Measurements from ENCODE around the gene RREB1. TPM values are rescaled to one million over a fixed set of nuclear protein-coding genes. Genes with fewer than 3 reads are reported as not detected.

Gene RREB1
- total RNA-seq, 1 donor from 2014 or later, result 57.6 TPM

GRCh38 chr6:7267466-7268091 is 159.8 kb downstream of the RREB1 start:
- H3K9me3 Mint-ChIP-seq (ENCODE audit: unreplicated experiment), result no peaks in the 10 kb centered on the region
- no peak overlapping the region for H3K27ac Mint-ChIP-seq (ENCODE audit: unreplicated experiment)
- H3K36me3 Mint-ChIP-seq (ENCODE audit: low read depth, unreplicated experiment), result peaks cover 4% of the 10 kb centered on the region

DNA sequence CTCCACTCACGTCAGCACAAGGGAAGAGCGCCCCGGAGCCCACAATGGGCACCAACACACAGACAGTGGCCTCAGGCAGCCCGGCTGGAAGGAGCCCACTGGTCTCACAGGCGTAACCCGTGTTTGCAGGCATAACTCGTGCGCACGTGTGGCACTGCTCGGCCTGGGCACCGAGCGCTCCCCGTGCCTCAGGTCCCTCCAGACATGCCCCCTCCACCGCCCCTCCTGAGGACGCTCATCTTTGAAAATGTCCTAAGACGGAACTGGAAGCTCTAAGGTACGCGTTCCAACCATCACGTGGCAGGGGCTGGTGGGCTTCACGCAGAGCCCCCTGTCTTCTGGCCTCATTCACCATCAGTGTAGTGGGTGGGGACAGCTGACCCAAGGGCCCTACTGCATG is 160.6 kb downstream of the RREB1 start:
- DNase-seq (ENCODE audit: low spot score), result no peak
- H3K4me3 Mint-ChIP-seq (ENCODE audit: unreplicated experiment), result no peak overlapping the region
- peaks cover 4% of the 10 kb centered on the region for H3K36me3 Mint-ChIP-seq (ENCODE audit: low read depth, unreplicated experiment)
- peaks cover 5% of the 10 kb centered on the region for H3K27me3 Mint-ChIP-seq (ENCODE audit: unreplicated experiment)
- TF ChIP-seq, protein P1, sequence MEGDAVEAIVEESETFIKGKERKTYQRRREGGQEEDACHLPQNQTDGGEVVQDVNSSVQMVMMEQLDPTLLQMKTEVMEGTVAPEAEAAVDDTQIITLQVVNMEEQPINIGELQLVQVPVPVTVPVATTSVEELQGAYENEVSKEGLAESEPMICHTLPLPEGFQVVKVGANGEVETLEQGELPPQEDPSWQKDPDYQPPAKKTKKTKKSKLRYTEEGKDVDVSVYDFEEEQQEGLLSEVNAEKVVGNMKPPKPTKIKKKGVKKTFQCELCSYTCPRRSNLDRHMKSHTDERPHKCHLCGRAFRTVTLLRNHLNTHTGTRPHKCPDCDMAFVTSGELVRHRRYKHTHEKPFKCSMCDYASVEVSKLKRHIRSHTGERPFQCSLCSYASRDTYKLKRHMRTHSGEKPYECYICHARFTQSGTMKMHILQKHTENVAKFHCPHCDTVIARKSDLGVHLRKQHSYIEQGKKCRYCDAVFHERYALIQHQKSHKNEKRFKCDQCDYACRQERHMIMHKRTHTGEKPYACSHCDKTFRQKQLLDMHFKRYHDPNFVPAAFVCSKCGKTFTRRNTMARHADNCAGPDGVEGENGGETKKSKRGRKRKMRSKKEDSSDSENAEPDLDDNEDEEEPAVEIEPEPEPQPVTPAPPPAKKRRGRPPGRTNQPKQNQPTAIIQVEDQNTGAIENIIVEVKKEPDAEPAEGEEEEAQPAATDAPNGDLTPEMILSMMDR (IDR thresholded peaks at IDR 0.05; ENCODE audit: unreplicated experiment), result no peak
- H3K27ac Mint-ChIP-seq (ENCODE audit: unreplicated experiment), result no peak overlapping the region
- no peaks in the 10 kb centered on the region for H3K9me3 Mint-ChIP-seq (ENCODE audit: unreplicated experiment)
- H3K4me1 Mint-ChIP-seq (ENCODE audit: unreplicated experiment), result peaks cover 3% of the 10 kb centered on the region

More at GRCh38 chr6:7267466-7268091, 159.8 kb downstream of the RREB1 start:
- Mint-ChIP-seq H3K4me1 (ENCODE audit: unreplicated experiment) (peaks cover 3% of the 10 kb centered on the region), H3K27me3 (ENCODE audit: unreplicated experiment) (peaks cover 6% of the 10 kb centered on the region), H3K4me3 (ENCODE audit: unreplicated experiment) (no peak overlapping the region)
- TF ChIP-seq, protein P1 (IDR thresholded peaks at IDR 0.05; ENCODE audit: unreplicated experiment), result no peak
- no peak for DNase-seq (ENCODE audit: low spot score)

DNA sequence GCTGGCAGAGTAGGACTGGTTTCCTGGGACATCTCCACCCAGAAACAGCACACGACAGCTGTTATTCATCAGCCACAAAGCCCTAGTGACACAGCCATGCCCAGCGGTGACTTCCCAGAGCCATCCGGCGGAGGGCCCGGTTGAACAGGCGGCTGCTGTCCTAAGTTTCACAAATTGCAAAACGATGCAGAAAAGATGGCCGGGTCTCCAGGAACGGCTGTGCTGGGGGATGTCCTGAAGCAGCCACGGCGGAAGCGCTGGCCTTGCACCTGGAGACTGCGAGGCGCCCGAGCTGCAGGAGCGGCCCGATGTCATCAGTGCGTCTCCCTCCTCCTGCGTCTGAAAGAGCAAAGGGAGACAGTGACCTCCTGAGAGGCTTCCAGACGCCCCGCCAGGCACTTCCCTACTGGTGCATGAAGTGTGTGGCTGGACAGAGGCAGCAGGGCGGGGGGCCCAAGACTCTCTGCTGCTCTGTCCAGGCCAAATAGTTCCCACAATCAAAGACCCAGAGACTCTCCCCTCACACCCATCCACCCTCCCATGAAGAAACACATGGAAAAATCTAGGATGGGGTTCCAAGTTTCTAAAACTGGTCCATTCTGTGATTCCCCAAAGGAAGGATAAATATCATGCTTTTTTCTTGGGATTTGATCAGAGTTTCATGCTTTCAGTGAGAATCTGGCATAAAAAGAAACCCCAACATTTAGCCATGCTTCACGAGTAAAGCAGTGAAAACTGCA is 161.2 kb downstream of the RREB1 start:
- Mint-ChIP-seq H3K4me3 (ENCODE audit: unreplicated experiment) (no peak overlapping the region), H3K27me3 (ENCODE audit: unreplicated experiment) (peaks cover 5% of the 10 kb centered on the region), H3K27ac (ENCODE audit: unreplicated experiment) (no peak overlapping the region), H3K9me3 (ENCODE audit: unreplicated experiment) (no peaks in the 10 kb centered on the region), H3K36me3 (ENCODE audit: low read depth, unreplicated experiment) (peaks cover 4% of the 10 kb centered on the region), H3K4me1 (ENCODE audit: unreplicated experiment) (peaks cover 3% of the 10 kb centered on the region)
- TF ChIP-seq, protein P1 (IDR thresholded peaks at IDR 0.05; ENCODE audit: unreplicated experiment), result no peak
- DNase-seq (ENCODE audit: low spot score), result no peak

- Mint-ChIP-seq H3K9me3 (ENCODE audit: unreplicated experiment) (no peaks in the 10 kb centered on the region), H3K36me3 (ENCODE audit: low read depth, unreplicated experiment) (peaks cover 4% of the 10 kb centered on the region), H3K27me3 (ENCODE audit: unreplicated experiment) (peaks cover 5% of the 10 kb centered on the region), H3K4me1 (ENCODE audit: unreplicated experiment) (peaks cover 3% of the 10 kb centered on the region), H3K27ac (ENCODE audit: unreplicated experiment) (no peak overlapping the region), H3K4me3 (ENCODE audit: unreplicated experiment) (no peak overlapping the region)
- no peak for DNase-seq (ENCODE audit: low spot score)
- TF ChIP-seq, protein P1 (IDR thresholded peaks at IDR 0.05; ENCODE audit: unreplicated experiment), result no peak
Measured at GRCh38 chr6:7269816-7270215, 162.1 kb downstream of the RREB1 start.

All from endothelial cell (in vitro differentiated cells).